Hepatocyte (in vitro differentiated cells): ENCODE measurements around the gene AOX1.
"Not testable (repeated sequence)": the region's sequence is repeated elsewhere in the genome, so short reads cannot be mapped to it uniquely, and the experiment has no call there.

Experiments
- CTCF ChIP-seq: fragments of 200-600 bp; sonication (generic); IDR thresholded peaks from 2 replicates; pipeline ENCODE4 v1.5.1; 2016; ENCODE audit warnings: antibody characterized with exemption, mild to moderate bottlenecking; ENCODE audit not compliant: poor library complexity
- EZH2 ChIP-seq: fragments of 200-600 bp; sonication (generic); IDR thresholded peaks from 2 replicates; pipeline ENCODE4 v1.6.1; 2016; ENCODE audit warnings: antibody characterized with exemption, mild to moderate bottlenecking, borderline replicate concordance

- not testable (repeated sequence) for TF ChIP-seq CTCF, EZH2
Observed at GRCh38 chr2:200682407-200682806, 96.6 kb downstream of the AOX1 start.
